Mesothelial cell of epicardium (in vitro differentiated cells): ENCODE measurements around the gene RNF186. TPM values are rescaled to one million over a fixed set of nuclear protein-coding genes. Genes with fewer than 3 reads are reported as not detected.

Source experiments
- DNase-seq, 2 experiments: peaks; one replicate each; pipeline ENCODE4 v3.0.0; 2021; ENCODE audit warnings: low spot score in 2 of 2; ENCODE audit not compliant: unreplicated experiment in 2 of 2
- H3K27ac Mint-ChIP-seq: 2 replicates; pipeline ENCODE4 v1.8.0; 2021; ENCODE audit warnings: mixed read lengths
- H3K27me3 Mint-ChIP-seq: 2 replicates; pipeline ENCODE4 v1.8.0; 2021; ENCODE audit warnings: low read depth, mixed read lengths
- H3K36me3 Mint-ChIP-seq: 2 replicates; pipeline ENCODE4 v1.8.0; 2021; ENCODE audit warnings: mixed read lengths
- H3K4me1 Mint-ChIP-seq: 2 replicates; pipeline ENCODE4 v1.8.0; 2021; ENCODE audit warnings: mixed read lengths
- H3K4me3 Mint-ChIP-seq: 2 replicates; pipeline ENCODE4 v1.8.0; 2021; ENCODE audit warnings: mild to moderate bottlenecking, moderate library complexity, mixed read lengths
- H3K9me3 Mint-ChIP-seq: 2 replicates; pipeline ENCODE4 v1.8.0; 2021; ENCODE audit warnings: mixed read lengths
- CTCF ChIP-seq: fragments of 200-600 bp; sonication (generic); IDR thresholded peaks from one replicate; pipeline ENCODE4 v1.5.0; 2021; ENCODE audit warnings: antibody characterized with exemption; ENCODE audit not compliant: unreplicated experiment
- total RNA-seq: library from RNA; stranded (reverse); gene quantifications from 3 replicates; pipeline ENCODE4 v1.2.1, GENCODE V29; 2021

Gene RNF186
- total RNA-seq, 1 donor from 2014 or later = not detected

DNA sequence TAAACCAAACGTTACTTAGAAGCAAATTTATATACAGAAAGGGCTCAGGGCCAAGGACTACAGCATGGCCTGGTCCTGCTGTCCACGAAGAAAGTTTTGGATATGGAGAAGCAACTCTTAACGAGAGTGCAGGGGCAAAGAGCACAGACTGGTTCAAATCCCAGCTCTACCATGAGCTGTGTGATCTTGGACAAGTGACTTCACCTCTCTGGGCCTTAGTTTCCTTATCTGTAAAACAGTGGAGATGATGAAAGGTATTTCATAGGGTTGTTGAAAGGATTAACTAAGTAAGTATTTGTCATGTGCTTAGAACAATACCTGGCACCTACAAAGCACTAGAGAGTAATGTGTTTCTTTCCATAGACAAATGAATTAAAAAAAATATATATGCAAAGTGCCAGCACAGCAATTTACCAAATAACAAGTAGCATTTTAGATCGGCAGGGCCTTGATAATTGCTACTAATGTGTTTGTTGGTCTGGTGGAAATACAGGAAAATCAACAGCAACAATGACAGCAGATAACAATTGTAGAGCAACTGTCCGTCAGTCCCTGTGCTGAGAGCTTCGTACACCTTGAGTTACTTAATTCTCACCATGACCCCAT, 40.8 kb downstream of the RNF186 start:
- no peak for DNase-seq
- Mint-ChIP-seq H3K9me3 (no peaks in the 10 kb centered on the region), H3K4me1 (no peaks in the 10 kb centered on the region), H3K36me3 (peaks cover 11% of the 10 kb centered on the region), H3K27ac (no peak overlapping the region), H3K4me3 (no peak overlapping the region), H3K27me3 (no peaks in the 10 kb centered on the region)
- TF ChIP-seq CTCF = no peak

DNA sequence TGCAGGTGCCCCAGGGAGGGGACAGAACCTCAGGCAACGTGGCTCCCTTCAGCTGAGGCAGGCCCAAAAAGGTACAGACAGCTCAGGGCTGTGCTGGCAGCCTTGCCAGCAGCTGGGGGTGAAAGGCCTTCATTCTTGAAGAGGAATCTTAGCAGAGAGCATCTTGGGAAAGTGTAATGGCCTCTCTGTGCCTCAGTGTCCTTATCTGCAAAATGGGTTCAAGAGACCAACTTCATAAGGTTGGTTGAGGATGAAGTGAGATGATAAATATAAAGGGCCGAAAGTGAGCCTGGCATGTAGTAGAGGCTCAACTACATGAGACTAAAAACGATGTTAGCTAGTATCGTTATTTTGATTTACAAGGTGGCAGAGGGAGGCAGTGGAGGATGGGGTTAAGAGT, 41.6 kb downstream of the RNF186 start:
- H3K36me3 Mint-ChIP-seq = peaks cover 8% of the 10 kb centered on the region
- no peaks in the 10 kb centered on the region for H3K27me3 Mint-ChIP-seq
- no peaks in the 10 kb centered on the region for H3K9me3 Mint-ChIP-seq
- TF ChIP-seq CTCF = no peak
- no peaks in the 10 kb centered on the region for H3K4me1 Mint-ChIP-seq
- H3K27ac Mint-ChIP-seq = no peak overlapping the region
- H3K4me3 Mint-ChIP-seq = no peak overlapping the region
- no peak for DNase-seq

DNA sequence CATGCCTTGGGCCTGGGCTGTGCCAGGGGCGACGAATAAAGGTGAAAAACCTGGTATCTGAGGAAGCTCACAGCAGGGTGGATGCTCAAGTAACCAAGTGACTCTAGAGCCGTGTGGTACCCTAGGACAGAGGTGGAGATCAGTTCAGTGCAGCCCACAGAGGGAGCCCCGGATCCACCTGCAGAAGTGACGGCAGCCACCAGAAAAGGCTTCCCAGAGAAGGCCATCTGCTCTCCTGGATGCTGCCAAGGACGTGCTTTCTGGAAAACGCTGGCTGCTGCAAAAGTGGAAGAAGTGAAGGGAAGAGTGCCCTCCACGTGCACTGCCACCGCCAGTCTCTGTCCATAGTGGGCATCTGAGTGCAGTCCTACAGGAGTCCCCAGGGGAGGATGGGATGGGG, 43.0 kb downstream of the RNF186 start:
- DNase-seq = no peak
- TF ChIP-seq CTCF = no peak
- H3K4me1 Mint-ChIP-seq = no peaks in the 10 kb centered on the region
- no peak overlapping the region for H3K4me3 Mint-ChIP-seq
- peaks cover 4% of the 10 kb centered on the region for H3K36me3 Mint-ChIP-seq
- no peaks in the 10 kb centered on the region for H3K27me3 Mint-ChIP-seq
- no peak overlapping the region for H3K27ac Mint-ChIP-seq
- H3K9me3 Mint-ChIP-seq = no peaks in the 10 kb centered on the region

GRCh38 chr1:19771350-19771749, 43.7 kb downstream of the RNF186 start:
- no peak for DNase-seq
- no peaks in the 10 kb centered on the region for H3K4me1 Mint-ChIP-seq
- peaks cover 4% of the 10 kb centered on the region for H3K36me3 Mint-ChIP-seq
- no peaks in the 10 kb centered on the region for H3K27me3 Mint-ChIP-seq
- H3K4me3 Mint-ChIP-seq = no peak overlapping the region
- TF ChIP-seq CTCF = no peak
- no peak overlapping the region for H3K27ac Mint-ChIP-seq
- no peaks in the 10 kb centered on the region for H3K9me3 Mint-ChIP-seq

DNA sequence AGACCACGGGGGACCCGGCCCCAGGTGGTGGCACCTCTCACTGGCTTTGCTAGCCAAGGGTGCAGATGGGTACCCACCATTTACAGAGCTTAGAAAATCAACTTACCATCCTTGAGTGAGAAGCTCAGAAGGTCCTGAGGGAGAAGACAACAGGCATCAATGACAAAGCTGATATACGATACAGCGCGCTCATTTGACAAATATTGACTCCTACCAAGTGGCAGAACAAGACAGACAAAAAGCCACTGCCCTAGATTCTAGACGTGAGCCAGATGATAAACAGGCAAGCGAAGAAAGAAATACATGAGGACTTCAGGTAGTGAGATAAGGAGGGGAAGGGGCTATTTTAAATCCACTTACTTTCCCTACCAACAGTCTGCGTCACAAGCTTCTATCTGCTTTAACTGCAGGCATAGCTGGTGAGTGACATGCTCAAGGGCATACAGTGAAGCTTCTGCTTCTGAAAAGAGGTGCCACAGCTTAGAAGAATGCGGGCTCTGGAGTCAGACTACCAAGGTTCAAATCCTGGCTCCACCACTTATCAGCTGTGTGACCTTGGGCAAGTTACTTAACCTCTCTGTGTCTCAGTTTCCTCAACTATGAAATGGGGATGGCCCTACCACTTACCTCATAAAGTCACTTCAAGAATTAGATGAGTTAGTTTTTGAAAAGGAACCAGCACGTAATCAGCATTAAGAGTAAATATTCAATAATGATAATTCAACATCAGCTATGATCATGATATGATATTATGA, 44.5 kb downstream of the RNF186 start:
- H3K27ac Mint-ChIP-seq = no peak overlapping the region
- no peaks in the 10 kb centered on the region for H3K27me3 Mint-ChIP-seq
- DNase-seq = no peak
- no peak overlapping the region for H3K4me3 Mint-ChIP-seq
- TF ChIP-seq CTCF = no peak
- H3K36me3 Mint-ChIP-seq = peaks cover 4% of the 10 kb centered on the region
- H3K4me1 Mint-ChIP-seq = no peaks in the 10 kb centered on the region
- no peaks in the 10 kb centered on the region for H3K9me3 Mint-ChIP-seq
